Stomach (tissue), 4 donors: ENCODE measurements around the gene PLCB1.

Experiments
- CTCF ChIP-seq, 7 experiments: fragments of 450-650 bp in 4 of 7; fragments of 200-600 bp in 3 of 7; sonication (generic) in 3 of 7; IDR thresholded peaks; one replicate each; pipeline ENCODE4 v1.5.1; 2016 to 2019; ENCODE audit warnings: antibody characterized with exemption in 7 of 7, control low read depth in 2 of 7, mild to moderate bottlenecking in 1 of 7
- EP300 ChIP-seq: sonication (generic); formaldehyde crosslinking; IDR thresholded peaks from one replicate; pipeline ENCODE4 v1.6.1; 2017; ENCODE audit warnings: antibody characterized with exemption
- POLR2A ChIP-seq, 4 donors: fragments of 450-650 bp; IDR thresholded peaks; one replicate each; pipeline ENCODE4 v1.6.1; 2016; ENCODE audit warnings: antibody characterized with exemption in 4 of 4, control low read depth in 2 of 4, mild to moderate bottlenecking in 1 of 4, moderate library complexity in 1 of 4
- POLR2AphosphoS5 ChIP-seq, 3 donors: sonication (generic); formaldehyde crosslinking; IDR thresholded peaks; one replicate each; pipeline ENCODE4 v1.6.1; 2016; ENCODE audit warnings: antibody characterized with exemption in 3 of 3

GRCh38 chr20:8670207-8670892 is 538.3 kb downstream of the PLCB1 start:
- TF ChIP-seq CTCF (IDR thresholded peaks at IDR 0.05) (no peak), POLR2A (IDR thresholded peaks at IDR 0.05) (no peak), EP300 (no peak), POLR2AphosphoS5 (IDR thresholded peaks at IDR 0.05) (no peak)
